ENCODE data around the gene KIFC1. TPM values are rescaled to one million over a fixed set of nuclear protein-coding genes. Genes with fewer than 3 reads are reported as not detected.
"Not testable (repeated sequence)": the region's sequence is repeated elsewhere in the genome, so short reads cannot be mapped to it uniquely, and the experiment has no call there.

The KIFC1 gene
- total and polyA plus RNA-seq, 9 of the 15 experiments (the other 6 are each of a cell fraction or from before 2014, with no cell fraction given) = 1.3 to 95.2 (median 76.9) TPM

DNA sequence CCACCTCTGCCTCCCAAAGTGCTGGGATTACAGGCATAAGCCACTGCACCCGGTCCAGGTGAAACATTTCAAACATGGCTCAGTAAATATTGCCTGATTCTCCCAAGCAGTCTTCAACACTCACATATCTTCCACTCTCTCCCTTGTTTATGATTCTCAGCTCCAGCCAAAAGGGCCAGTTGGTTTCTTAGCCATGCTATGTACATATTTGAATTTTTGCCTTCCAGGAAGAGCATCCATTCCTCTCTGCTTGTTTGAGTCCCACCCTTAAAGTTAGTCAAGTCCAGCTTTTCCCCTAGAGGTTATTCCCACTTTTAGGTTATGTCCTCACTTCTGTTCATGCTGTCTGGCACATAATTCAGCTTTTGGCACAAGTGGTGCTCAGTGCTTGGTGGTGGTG, 5.9 kb downstream of the KIFC1 start:
- no peak overlapping the region for H3K4me3 ChIP-seq
- H3K27me3 ChIP-seq (ENCODE audit: control insufficient read depth in 2 of 2, insufficient read depth in 2 of 2, low read length in 2 of 2) = no peaks in the 10 kb centered on the region
- no peaks in the 10 kb centered on the region for H3K9me3 ChIP-seq (replicated peaks; ENCODE audit: control insufficient read depth, insufficient read depth, low read depth, low read length)
- BruUV-seq (replicated peaks) = no TSS peak
- H3K27ac ChIP-seq (ENCODE audit: extremely low read depth, low read depth, low read length) = 0 out of 3 replicates have a peak overlapping the region, but pooled peaks have one; percentile 28
- peaks cover 63% of the 10 kb centered on the region for H3K79me2 ChIP-seq (ENCODE audit: control insufficient read depth, insufficient read depth, low read length)
- ChIA-PET POLR2A (interaction anchor here (1.0 to 1.2 kb wide), 2 partner anchors 10 to 12 kb away, joined by 3 to 5 read pairs; no protein-coding TSS in a partner anchor), CTCF (ENCODE audit: low intra/inter-chr PET ratio) (no interaction called here)
- no peak overlapping the region for H3K4me2 ChIP-seq (ENCODE audit: insufficient read depth, low read length)
- H3K9me1 ChIP-seq (ENCODE audit: control insufficient read depth, insufficient read depth, low read length) = no peaks in the 10 kb centered on the region
- no peak for ATAC-seq
- in situ Hi-C loops (cut with MboI) = no loop called here
- H3K9ac ChIP-seq (ENCODE audit: insufficient read depth in 1 of 2, low read depth in 2 of 2, low read length in 2 of 2) = peak overlapping the region in 1 of 2 experiments; percentile 60; a peak in 1 of 4 replicates
- TF ChIP-seq ZNF12 (CRISPR knock-in tag; IDR thresholded peaks at IDR 0.05) (no peak), HDAC6 (IDR thresholded peaks at IDR 0.05; ENCODE audit: low read depth, low read length) (no peak), ZNF146 (CRISPR knock-in tag; IDR thresholded peaks at IDR 0.05; ENCODE audit: unreplicated experiment) (no peak), ZFX (CRISPR knock-in tag; IDR thresholded peaks at IDR 0.05) (no peak)
- no peak for FAIRE-seq
- intact Hi-C loops (cut with micrococcal nuclease) = no loop called here
- DNase-seq (ENCODE audit: extremely low read depth in 1 of 4, low spot score in 3 of 4) = no peak
- peaks cover 9% of the 10 kb centered on the region; the same call in 1 of the 2 replicates for H4K20me1 ChIP-seq (replicated peaks; ENCODE audit: control insufficient read depth, insufficient read depth, low read length)
- 93% methylated on average over 1 of the region's 1 CpG for WGBS (ENCODE audit: insufficient coverage, low coverage, missing lambda C conversion rate)
- peaks cover 79% of the 10 kb centered on the region for H3K36me3 ChIP-seq (ENCODE audit: control insufficient read depth, insufficient read depth, low read length)
- no peak overlapping the region for H2AFZ ChIP-seq (ENCODE audit: low read depth, low read length)
- H3K4me1 ChIP-seq (replicated peaks in 1 of 2; ENCODE audit: control insufficient read depth in 2 of 2, insufficient read depth in 2 of 2, low read length in 2 of 2) = peaks cover 11 to 12% of the 10 kb centered on the region in 2 experiments; a peak in 4 of 5 replicates

DNA sequence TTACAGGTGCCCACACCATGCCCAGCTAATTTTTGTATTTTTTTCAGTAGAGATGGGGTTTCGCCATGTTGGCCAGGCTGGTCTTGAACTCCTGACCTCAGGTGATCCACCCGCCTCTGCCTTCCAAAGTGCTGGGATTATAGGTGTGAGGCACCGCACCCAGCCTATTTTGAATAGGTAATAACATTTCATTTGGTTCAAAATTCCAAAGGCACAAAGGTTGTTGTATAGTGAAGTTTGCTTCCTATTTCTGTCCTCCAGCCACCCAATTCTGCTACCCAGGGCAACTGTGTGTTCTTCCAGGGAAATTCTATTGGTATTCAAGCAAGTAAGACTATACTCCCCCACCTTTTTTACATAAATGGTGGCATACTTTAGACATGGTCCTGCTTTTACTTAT, 7.0 kb downstream of the KIFC1 start:
- POLR2A ChIA-PET; H3K4me3 ChIP-seq; H3K4me2 ChIP-seq (ENCODE audit: insufficient read depth, low read length); H4K20me1 ChIP-seq (replicated peaks; ENCODE audit: control insufficient read depth, insufficient read depth, low read length); H3K27ac ChIP-seq (ENCODE audit: extremely low read depth, low read depth, low read length); ATAC-seq; H3K9me1 ChIP-seq (ENCODE audit: control insufficient read depth, insufficient read depth, low read length); BruUV-seq (replicated peaks); H2AFZ ChIP-seq (ENCODE audit: low read depth, low read length); H3K9me3 ChIP-seq (replicated peaks; ENCODE audit: control insufficient read depth, insufficient read depth, low read depth, low read length); DNase-seq (ENCODE audit: extremely low read depth in 1 of 4, low spot score in 3 of 4); H3K27me3 ChIP-seq (ENCODE audit: control insufficient read depth in 2 of 2, insufficient read depth in 2 of 2, low read length in 2 of 2); FAIRE-seq; H3K4me1 ChIP-seq (replicated peaks in 1 of 2; ENCODE audit: control insufficient read depth in 2 of 2, insufficient read depth in 2 of 2, low read length in 2 of 2); H3K9ac ChIP-seq (ENCODE audit: insufficient read depth in 1 of 2, low read depth in 2 of 2, low read length in 2 of 2); intact Hi-C loops (cut with micrococcal nuclease); in situ Hi-C loops (cut with MboI): not testable (repeated sequence)
- peaks cover 52% of the 10 kb centered on the region for H3K79me2 ChIP-seq (ENCODE audit: control insufficient read depth, insufficient read depth, low read length)
- 98% methylated on average over 3 of the region's 3 CpGs for WGBS (ENCODE audit: insufficient coverage, low coverage, missing lambda C conversion rate)
- CTCF ChIA-PET (ENCODE audit: low intra/inter-chr PET ratio) = interaction anchor here (0.6 kb wide), 1 partner anchor 26 kb away, joined by 4 read pairs; no protein-coding TSS in a partner anchor
- peaks cover 84% of the 10 kb centered on the region for H3K36me3 ChIP-seq (ENCODE audit: control insufficient read depth, insufficient read depth, low read length)
